ENCODE results near the gene GLIPR2.

GLIPR2 gene

GRCh38 chr9:36188212-36188611, 51.7 kb downstream of the GLIPR2 start:
- Histone ChIP-seq H3K4me3 (replicated peaks; ENCODE audit: low read depth, low read length) (no peak overlapping the region), H3K36me3 (ENCODE audit: control insufficient read depth, insufficient read depth, low read length) (no peaks in the 10 kb centered on the region; the same call in 1 of the 2 replicates), H3K27me3 (replicated peaks; ENCODE audit: control insufficient read depth, insufficient read depth, low read length) (no peaks in the 10 kb centered on the region)
- no peak for DNase-seq (ENCODE audit: extremely low read depth, insufficient read length)
- TF ChIP-seq CTCF (IDR thresholded peaks at IDR 0.05; ENCODE audit: insufficient read depth, low read length, poor library complexity, severe bottlenecking) = no peak

- Histone ChIP-seq H3K4me3 (replicated peaks; ENCODE audit: low read depth, low read length) (peak overlapping the region; percentile 97), H3K36me3 (ENCODE audit: control insufficient read depth, insufficient read depth, low read length) (peaks cover 2% of the 10 kb centered on the region; the same call in 1 of the 2 replicates), H3K27me3 (replicated peaks; ENCODE audit: control insufficient read depth, insufficient read depth, low read length) (no peaks in the 10 kb centered on the region)
- no peak for TF ChIP-seq CTCF (IDR thresholded peaks at IDR 0.05; ENCODE audit: insufficient read depth, low read length, poor library complexity, severe bottlenecking)
- no peak for DNase-seq (ENCODE audit: extremely low read depth, insufficient read length)
Measured at GRCh38 chr9:36189976-36190375, 53.4 kb downstream of the GLIPR2 start.

GRCh38 chr9:36190388-36191289, 54.1 kb downstream of the GLIPR2 start, which contains the start of gene CLTA:
Gene CLTA (plus strand): TSS chr9:36190921. CDS start chr9:36191057, 136 bp downstream.
- no peaks in the 10 kb centered on the region for H3K27me3 ChIP-seq (replicated peaks; ENCODE audit: control insufficient read depth, insufficient read depth, low read length)
- H3K36me3 ChIP-seq (ENCODE audit: control insufficient read depth, insufficient read depth, low read length) = peaks cover 2% of the 10 kb centered on the region; the same call in 1 of the 2 replicates
- H3K4me3 ChIP-seq (replicated peaks; ENCODE audit: low read depth, low read length) = peak within 1 kb of the TSS; percentile 97
- DNase-seq (ENCODE audit: extremely low read depth, insufficient read length) = peak; percentile 94
- peak; percentile 61 for TF ChIP-seq CTCF (IDR thresholded peaks at IDR 0.05; ENCODE audit: insufficient read depth, low read length, poor library complexity, severe bottlenecking)

GRCh38 chr9:36191290-36191645, 54.7 kb downstream of the GLIPR2 start:
- peaks cover 2% of the 10 kb centered on the region; the same call in 1 of the 2 replicates for H3K36me3 ChIP-seq (ENCODE audit: control insufficient read depth, insufficient read depth, low read length)
- H3K4me3 ChIP-seq (replicated peaks; ENCODE audit: low read depth, low read length) = peak overlapping the region; percentile 97
- no peak for DNase-seq (ENCODE audit: extremely low read depth, insufficient read length)
- no peaks in the 10 kb centered on the region for H3K27me3 ChIP-seq (replicated peaks; ENCODE audit: control insufficient read depth, insufficient read depth, low read length)
- TF ChIP-seq CTCF (IDR thresholded peaks at IDR 0.05; ENCODE audit: insufficient read depth, low read length, poor library complexity, severe bottlenecking) = no peak

GRCh38 chr9:36191686-36192085, 55.2 kb downstream of the GLIPR2 start:
- TF ChIP-seq CTCF (IDR thresholded peaks at IDR 0.05; ENCODE audit: insufficient read depth, low read length, poor library complexity, severe bottlenecking) = no peak
- no peaks in the 10 kb centered on the region for H3K27me3 ChIP-seq (replicated peaks; ENCODE audit: control insufficient read depth, insufficient read depth, low read length)
- H3K4me3 ChIP-seq (replicated peaks; ENCODE audit: low read depth, low read length) = peak overlapping the region; percentile 97
- H3K36me3 ChIP-seq (ENCODE audit: control insufficient read depth, insufficient read depth, low read length) = peaks cover 2% of the 10 kb centered on the region; the same call in 1 of the 2 replicates
- no peak for DNase-seq (ENCODE audit: extremely low read depth, insufficient read length)

Data from GM06990 (cell line).